Vagina (tissue), 2 donors: ENCODE results near the gene KRT23. TPM values are rescaled to one million over a fixed set of nuclear protein-coding genes. Genes with fewer than 3 reads are reported as not detected.

Experiments
- DNase-seq, 2 donors: peaks; one replicate each; pipeline ENCODE4 v3.0.0-alpha.2; 2017; ENCODE audit errors: extremely low spot score in 2 of 2
- H3K27ac ChIP-seq: fragments of 200-600 bp; sonication (generic); one replicate; pipeline ENCODE4 v1.5.1; 2019
- H3K27me3 ChIP-seq: fragments of 200-600 bp; sonication (generic); one replicate; pipeline ENCODE4 v1.5.1; 2019
- H3K36me3 ChIP-seq, 2 donors: fragments of 200-600 bp; sonication (generic); one replicate each; pipeline ENCODE4 v1.5.1; 2017 to 2019
- H3K4me1 ChIP-seq: fragments of 200-600 bp; sonication (generic); one replicate; pipeline ENCODE4 v1.5.1; 2019
- H3K4me3 ChIP-seq, 2 donors: fragments of 200-600 bp; sonication (generic); 1 replicate in 1 of 2; 2 replicates in 1 of 2; pipeline ENCODE4 v1.5.1; 2016 to 2019
- H3K9me3 ChIP-seq: fragments of 200-600 bp; sonication (generic); one replicate; pipeline ENCODE4 v1.5.1; 2019
- POLR2A ChIP-seq, 2 donors: fragments of 450-650 bp; IDR thresholded peaks; one replicate each; pipeline ENCODE4 v1.6.1; 2017; ENCODE audit warnings: antibody characterized with exemption in 2 of 2, mild to moderate bottlenecking in 2 of 2, moderate library complexity in 2 of 2
- POLR2AphosphoS5 ChIP-seq, 2 donors: sonication (generic); formaldehyde crosslinking; IDR thresholded peaks; one replicate each; pipeline ENCODE4 v1.9.0; 2017; ENCODE audit warnings: antibody characterized with exemption in 2 of 2, mild to moderate bottlenecking in 2 of 2, low read depth in 1 of 2; ENCODE audit not compliant: insufficient read depth in 1 of 2
- intact Hi-C: fragments of 100-400 bp; cut with DNase I; formaldehyde crosslinking; loops from one replicate; pipeline ENCODE4 v1.15.1; 2023
- total RNA-seq: library from RNA; depleted of rRNA; stranded (reverse); fragments of >200 nt; gene quantifications from one replicate; pipeline ENCODE4 v1.2.3, GENCODE V29; 2016
- TF ChIP-seq, protein P1 (sequence below), 3 experiments: fragments of 450-650 bp in 2 of 3; fragments of 200-600 bp in 1 of 3; sonication (generic) in 1 of 3; IDR thresholded peaks; one replicate each; pipeline ENCODE4 v1.5.1; 2017 to 2019; ENCODE audit warnings: antibody characterized with exemption in 3 of 3, mild to moderate bottlenecking in 2 of 3, moderate library complexity in 2 of 3

KRT23 gene
- total RNA-seq, 1 donor from 2014 or later = 0.98 TPM

DNA sequence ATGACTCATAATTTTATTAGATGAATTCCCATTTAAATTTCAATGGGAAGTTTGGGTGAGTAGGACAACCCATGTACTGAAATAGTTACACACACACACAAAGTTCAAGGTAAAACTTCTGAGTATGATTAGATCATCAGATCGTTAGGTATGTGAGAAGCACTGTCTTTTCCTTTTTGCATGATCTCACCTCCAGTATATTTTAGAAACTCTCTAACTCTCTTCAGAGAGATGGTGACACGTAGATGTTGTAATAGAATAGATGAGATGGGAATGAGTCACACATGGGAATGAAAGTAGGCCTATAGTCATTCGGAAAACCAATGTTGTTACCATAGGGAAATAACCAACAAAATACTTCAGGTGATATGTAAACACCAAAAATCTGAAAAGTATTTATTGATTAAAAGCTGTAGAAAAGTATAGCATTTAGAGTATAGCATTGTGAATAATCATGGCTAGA is 22.2 kb downstream of the KRT23 start:
- no peaks in the 10 kb centered on the region for H3K36me3 ChIP-seq

DNA sequence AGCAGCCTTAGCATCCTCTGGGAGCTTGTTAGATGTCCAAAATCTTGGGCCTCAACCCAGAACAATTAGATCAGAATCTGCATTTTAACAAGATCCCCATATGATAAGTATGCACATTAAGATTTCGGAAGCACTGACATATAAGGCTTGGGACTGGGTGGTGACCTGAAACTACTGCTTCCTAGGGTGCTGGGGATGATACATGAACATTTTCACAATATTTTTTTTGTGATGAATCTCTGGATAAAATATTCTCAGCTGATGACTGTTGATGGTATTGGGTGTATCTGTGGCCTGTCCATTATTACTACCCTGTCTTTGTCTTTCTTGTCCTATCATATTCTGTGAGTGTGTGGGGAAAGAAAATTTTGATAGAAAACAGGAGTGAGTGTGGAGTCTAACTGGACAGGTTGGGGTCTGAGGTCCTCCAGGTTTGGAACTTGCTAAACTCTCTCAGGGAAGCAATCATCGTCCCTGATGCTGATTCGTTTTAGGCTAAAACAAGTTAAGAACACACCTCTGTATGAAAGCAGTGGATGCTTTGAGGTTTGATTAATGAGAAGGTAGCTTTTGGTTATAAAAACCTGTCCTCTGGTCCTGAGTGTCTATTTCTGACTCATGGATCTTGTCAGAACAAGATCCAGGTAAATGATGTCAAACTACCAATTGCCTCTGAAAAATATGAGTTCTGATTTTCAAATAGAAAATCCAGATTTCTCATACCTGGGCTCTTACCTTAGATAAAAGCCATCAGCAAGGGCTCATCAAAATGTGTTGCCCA is 23.2 kb downstream of the KRT23 start:
- Histone ChIP-seq H3K9me3 (no peaks in the 10 kb centered on the region), H3K4me1 (peaks cover 49% of the 10 kb centered on the region), H3K36me3 (no peaks in the 10 kb centered on the region), H3K27ac (no peak overlapping the region), H3K4me3 (no peak overlapping the region), H3K27me3 (no peaks in the 10 kb centered on the region)
- no peak for DNase-seq
- intact Hi-C loops = loop anchor here (10.0 kb wide), 1 partner anchor 641 kb away; no protein-coding TSS in a partner anchor
- TF ChIP-seq POLR2AphosphoS5 (IDR thresholded peaks at IDR 0.05; ENCODE audit: insufficient read depth in 1 of 2, low read depth in 1 of 2) (no peak), POLR2A (IDR thresholded peaks at IDR 0.05) (no peak)
- TF ChIP-seq, protein P1, sequence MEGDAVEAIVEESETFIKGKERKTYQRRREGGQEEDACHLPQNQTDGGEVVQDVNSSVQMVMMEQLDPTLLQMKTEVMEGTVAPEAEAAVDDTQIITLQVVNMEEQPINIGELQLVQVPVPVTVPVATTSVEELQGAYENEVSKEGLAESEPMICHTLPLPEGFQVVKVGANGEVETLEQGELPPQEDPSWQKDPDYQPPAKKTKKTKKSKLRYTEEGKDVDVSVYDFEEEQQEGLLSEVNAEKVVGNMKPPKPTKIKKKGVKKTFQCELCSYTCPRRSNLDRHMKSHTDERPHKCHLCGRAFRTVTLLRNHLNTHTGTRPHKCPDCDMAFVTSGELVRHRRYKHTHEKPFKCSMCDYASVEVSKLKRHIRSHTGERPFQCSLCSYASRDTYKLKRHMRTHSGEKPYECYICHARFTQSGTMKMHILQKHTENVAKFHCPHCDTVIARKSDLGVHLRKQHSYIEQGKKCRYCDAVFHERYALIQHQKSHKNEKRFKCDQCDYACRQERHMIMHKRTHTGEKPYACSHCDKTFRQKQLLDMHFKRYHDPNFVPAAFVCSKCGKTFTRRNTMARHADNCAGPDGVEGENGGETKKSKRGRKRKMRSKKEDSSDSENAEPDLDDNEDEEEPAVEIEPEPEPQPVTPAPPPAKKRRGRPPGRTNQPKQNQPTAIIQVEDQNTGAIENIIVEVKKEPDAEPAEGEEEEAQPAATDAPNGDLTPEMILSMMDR (IDR thresholded peaks at IDR 0.05) = no peak

More for the DNA sequence above, 22.2 kb downstream of the KRT23 start:
- DNase-seq = no peak
- H3K4me1 ChIP-seq = peaks cover 40% of the 10 kb centered on the region
- intact Hi-C loops = loop anchor here (10.0 kb wide), 1 partner anchor 640 kb away; no protein-coding TSS in a partner anchor
- peak overlapping the region; percentile 12 for H3K27ac ChIP-seq
- no peak overlapping the region for H3K4me3 ChIP-seq
- H3K9me3 ChIP-seq = no peaks in the 10 kb centered on the region
- no peaks in the 10 kb centered on the region for H3K27me3 ChIP-seq
- TF ChIP-seq POLR2AphosphoS5 (IDR thresholded peaks at IDR 0.05; ENCODE audit: insufficient read depth in 1 of 2, low read depth in 1 of 2) = peak in 1 of 2 donors; percentile 81
- TF ChIP-seq, protein P1 (IDR thresholded peaks at IDR 0.05) = no peak
- TF ChIP-seq POLR2A (IDR thresholded peaks at IDR 0.05) = no peak

DNA sequence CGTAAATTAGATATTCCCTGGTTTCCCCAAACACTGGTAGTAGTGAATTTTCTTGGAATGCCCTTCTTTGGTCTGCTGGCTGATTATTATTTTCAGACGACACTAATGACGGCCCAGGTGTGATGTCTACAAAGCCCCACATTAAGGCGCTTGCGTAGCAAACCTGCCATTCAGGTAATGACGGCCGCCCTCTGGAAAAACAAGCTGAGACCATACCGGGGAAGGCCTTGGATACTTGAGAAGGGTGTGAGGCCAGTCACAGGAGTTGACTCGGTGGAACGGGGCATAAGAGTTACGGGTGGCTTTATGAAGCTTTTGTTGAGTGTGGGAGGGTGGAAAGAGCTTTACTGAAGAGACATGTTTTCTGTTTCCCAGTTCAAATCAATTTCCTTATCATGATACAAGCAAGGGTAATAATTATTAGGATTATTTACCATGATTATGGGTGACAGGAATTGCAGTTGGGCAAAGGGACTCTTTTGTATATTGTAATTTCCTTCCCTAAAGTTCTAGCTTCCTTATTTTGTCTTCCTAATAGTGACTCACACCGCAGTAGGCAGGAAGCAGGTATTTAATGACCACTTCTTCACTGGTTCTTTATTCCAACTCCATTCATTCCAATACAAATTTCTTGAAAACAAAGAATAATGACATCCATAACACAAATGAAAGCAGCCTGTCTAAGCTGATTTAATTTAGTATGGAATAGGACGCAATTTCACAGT is 24.8 kb downstream of the KRT23 start:
- intact Hi-C loops = loop anchor here (10.0 kb wide), 1 partner anchor 642 kb away; no protein-coding TSS in a partner anchor
- TF ChIP-seq POLR2AphosphoS5 (IDR thresholded peaks at IDR 0.05; ENCODE audit: insufficient read depth in 1 of 2, low read depth in 1 of 2) (no peak), POLR2A (IDR thresholded peaks at IDR 0.05) (no peak)
- TF ChIP-seq, protein P1 (IDR thresholded peaks at IDR 0.05) = no peak
- Histone ChIP-seq H3K9me3 (no peaks in the 10 kb centered on the region), H3K27ac (peak overlapping the region; percentile 91), H3K4me1 (peaks cover 56% of the 10 kb centered on the region), H3K27me3 (no peaks in the 10 kb centered on the region), H3K36me3 (no peaks in the 10 kb centered on the region), H3K4me3 (no peak overlapping the region)
- DNase-seq = no peak

DNA sequence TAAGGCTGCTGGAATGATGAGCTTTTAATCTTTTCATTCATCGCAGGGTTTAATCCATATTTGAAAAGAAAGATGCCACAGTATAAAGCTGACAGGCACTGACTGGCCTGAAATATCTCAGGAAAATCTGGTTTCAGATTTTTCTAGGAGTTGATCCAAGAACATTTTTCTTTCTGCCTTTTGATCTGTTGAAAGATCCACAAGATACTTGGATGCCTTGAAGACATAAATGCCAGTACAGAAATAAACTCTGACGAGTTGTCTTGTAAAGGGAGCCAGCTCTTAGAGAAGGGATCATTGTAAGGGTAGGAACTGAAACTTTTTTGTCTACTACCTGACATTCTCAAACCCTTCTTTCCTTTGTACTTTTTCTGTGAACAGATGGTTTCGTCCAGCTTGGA is 27.0 kb downstream of the KRT23 start:
- DNase-seq = no peak
- TF ChIP-seq, protein P1 (IDR thresholded peaks at IDR 0.05) = no peak
- peak in 1 of 2 donors; percentile 88 for TF ChIP-seq POLR2AphosphoS5 (IDR thresholded peaks at IDR 0.05; ENCODE audit: insufficient read depth in 1 of 2, low read depth in 1 of 2)
- TF ChIP-seq POLR2A (IDR thresholded peaks at IDR 0.05) = no peak
- H3K27ac ChIP-seq = peak overlapping the region; percentile 91
- intact Hi-C loops = loop anchor here (10.0 kb wide), 1 partner anchor 644 kb away; no protein-coding TSS in a partner anchor
- no peaks in the 10 kb centered on the region for H3K9me3 ChIP-seq
- no peaks in the 10 kb centered on the region for H3K36me3 ChIP-seq
- peaks cover 48% of the 10 kb centered on the region for H3K4me1 ChIP-seq
- no peaks in the 10 kb centered on the region for H3K27me3 ChIP-seq
- no peak overlapping the region for H3K4me3 ChIP-seq
